GM21390 (cell line): ENCODE results near the gene RAB11B.
"Not testable (repeated sequence)": the region's sequence is repeated elsewhere in the genome, so short reads cannot be mapped to it uniquely, and the experiment has no call there.

Source experiments
- ATAC-seq: cut with Tn5 transposase; IDR thresholded peaks from one replicate; pipeline ENCODE4 v1.9.1; 2021; ENCODE audit not compliant: unreplicated experiment

RAB11B gene

GRCh38 chr19:8370176-8371010, 19.8 kb upstream of the RAB11B start:
- ATAC-seq = no peak

DNA sequence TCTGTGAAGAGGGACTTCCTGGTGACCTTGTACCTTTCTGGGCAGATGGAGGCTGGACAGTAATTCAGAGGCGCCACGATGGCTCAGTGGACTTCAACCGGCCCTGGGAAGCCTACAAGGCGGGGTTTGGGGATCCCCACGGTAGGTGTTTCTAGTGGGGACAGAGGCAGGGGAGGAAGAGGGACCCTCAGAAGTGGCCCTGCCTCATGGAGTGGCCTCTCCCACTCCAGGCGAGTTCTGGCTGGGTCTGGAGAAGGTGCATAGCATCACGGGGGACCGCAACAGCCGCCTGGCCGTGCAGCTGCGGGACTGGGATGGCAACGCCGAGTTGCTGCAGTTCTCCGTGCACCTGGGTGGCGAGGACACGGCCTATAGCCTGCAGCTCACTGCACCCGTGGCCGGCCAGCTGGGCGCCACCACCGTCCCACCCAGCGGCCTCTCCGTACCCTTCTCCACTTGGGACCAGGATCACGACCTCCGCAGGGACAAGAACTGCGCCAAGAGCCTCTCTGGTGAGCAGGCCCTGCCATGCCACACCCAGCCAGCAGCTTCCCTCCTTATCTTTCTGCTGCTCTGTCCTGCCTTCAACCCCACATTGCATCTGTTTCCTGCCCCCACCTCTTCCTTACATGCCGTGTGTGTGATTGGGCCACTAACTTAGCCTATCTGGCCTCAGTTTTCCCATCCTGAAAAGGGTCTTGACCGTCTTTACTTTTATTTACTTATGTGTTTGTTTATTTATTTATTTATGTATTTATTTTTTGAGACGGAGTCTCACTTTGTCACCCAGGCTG, 19.0 kb upstream of the RAB11B start:
- no peak for ATAC-seq

DNA sequence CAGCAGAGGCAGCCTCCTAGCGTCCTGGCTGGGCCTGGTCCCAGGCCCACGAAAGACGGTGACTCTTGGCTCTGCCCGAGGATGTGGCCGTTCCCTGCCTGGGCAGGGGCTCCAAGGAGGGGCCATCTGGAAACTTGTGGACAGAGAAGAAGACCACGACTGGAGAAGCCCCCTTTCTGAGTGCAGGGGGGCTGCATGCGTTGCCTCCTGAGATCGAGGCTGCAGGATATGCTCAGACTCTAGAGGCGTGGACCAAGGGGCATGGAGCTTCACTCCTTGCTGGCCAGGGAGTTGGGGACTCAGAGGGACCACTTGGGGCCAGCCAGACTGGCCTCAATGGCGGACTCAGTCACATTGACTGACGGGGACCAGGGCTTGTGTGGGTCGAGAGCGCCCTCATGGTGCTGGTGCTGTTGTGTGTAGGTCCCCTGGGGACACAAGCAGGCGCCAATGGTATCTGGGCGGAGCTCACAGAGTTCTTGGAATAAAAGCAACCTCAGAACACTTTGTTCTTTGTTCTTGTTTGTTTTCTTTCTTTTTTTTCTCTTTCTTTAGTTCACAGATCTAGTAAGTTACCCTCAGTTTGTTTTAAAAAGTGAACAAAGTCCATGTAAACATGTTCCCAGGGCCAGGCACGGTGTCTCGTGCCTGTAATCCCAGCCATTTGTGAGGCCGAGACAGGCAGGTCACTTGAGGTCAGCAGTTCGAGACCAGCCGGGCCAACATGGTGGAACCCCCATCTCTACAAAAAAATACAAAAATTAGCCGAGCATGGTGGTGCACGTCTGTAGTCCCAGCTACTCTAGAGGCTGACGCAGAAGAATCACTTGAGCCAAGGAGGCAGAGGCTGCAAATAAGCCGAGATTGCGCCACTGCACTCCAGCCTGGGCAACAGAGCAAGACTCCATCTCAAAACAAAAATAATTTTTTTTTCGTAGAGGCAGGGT, 16.0 kb upstream of the RAB11B start:
- no peak for ATAC-seq

DNA sequence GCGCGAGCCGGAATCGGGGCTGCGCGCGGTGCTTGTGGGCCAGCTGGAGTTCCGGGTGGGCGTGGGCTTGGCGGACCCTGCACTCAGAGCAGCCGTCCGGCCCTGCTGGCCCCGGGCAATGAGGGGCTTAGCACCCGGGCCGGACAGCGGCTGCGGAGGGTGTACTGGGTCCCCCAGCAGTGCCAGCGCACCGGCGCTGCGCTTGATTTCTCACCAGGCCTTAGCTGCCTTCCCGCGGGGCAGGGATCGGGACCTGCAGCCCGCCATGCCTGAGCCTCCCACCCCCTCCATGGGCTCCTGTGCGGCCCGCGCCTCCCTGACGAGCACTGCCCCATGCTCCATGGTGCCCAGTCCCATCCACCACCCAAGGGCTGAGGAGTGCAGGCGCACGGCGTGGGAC, 14.4 kb upstream of the RAB11B start:
- not testable (repeated sequence) for ATAC-seq

- not testable (repeated sequence) for ATAC-seq
Observed at GRCh38 chr19:8376373-8376974, 13.7 kb upstream of the RAB11B start.

- ATAC-seq = no peak
Observed at GRCh38 chr19:8377598-8377997, 12.6 kb upstream of the RAB11B start.

DNA sequence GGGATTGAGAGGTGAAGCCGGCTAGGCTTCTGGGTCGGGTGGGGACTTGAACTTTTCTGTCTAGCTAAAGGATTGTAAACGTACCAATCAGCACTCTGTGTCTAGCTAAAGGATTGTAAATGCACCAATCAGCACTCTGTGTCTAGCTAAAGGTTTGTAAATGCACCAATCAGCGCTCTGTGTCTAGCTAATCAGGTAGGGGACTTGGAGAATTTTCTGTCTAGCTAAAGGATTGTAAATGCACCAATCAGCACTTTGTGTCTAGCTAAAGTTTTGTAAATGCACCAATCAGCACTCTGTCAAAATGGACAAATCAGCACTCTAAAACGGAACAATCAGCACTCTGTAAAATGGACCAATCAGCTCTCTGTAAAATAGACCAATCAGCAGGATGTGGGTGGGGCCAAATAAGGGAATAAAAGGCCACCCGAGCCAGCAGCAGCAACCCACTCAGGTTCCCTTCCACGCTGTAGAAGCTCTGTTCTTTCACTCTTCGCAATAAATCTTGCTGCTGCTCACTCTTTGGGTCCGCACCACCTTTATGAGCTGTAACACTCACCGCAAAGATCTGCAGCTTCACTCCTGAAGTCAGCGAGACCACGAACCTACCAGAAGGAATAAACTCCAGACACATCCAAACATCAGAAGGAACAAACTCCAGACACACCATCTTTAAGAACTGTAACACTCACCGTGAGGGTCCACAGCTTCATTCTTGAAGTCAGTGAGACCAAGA, 10.8 kb upstream of the RAB11B start:
- not testable (repeated sequence) for ATAC-seq

DNA sequence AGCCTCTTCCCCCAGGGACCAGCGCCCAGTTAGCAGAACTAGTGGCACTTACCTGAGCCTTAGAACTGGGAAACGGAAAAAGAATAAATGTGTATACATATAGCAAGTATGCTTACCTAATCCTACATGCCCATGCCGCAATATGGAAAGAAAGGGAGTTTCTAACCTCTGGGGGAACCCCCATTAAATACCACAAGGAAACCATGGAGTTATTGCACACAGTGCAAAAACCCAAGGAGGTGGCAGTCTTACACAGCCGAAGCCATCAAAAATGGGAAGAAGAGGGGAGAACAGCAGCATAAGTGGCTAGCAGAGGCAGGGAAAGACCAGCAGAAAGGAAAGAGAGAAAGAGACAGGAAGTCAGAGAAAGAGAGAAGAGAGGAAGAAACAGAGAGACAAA, 5.6 kb upstream of the RAB11B start:
- not testable (repeated sequence) for ATAC-seq

DNA sequence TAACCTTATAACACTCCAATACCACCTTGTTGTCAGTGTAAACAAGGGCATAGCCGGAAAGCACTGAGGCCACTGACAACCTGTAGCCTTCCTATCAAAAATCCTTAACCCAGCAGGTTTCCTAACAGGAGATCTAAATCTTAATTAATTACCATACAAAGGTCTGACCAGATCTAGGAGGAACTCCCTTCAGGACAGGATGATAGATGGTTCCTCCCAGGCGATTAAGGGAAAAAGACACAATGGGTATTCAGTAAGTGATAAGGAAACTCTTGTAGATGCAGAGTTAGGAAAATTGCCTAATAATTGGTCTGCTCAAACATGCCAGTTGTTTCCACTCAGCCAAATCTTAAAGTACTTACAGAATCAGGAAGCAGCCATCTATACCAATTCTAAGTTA, 5.1 kb upstream of the RAB11B start:
- ATAC-seq = not testable (repeated sequence)

DNA sequence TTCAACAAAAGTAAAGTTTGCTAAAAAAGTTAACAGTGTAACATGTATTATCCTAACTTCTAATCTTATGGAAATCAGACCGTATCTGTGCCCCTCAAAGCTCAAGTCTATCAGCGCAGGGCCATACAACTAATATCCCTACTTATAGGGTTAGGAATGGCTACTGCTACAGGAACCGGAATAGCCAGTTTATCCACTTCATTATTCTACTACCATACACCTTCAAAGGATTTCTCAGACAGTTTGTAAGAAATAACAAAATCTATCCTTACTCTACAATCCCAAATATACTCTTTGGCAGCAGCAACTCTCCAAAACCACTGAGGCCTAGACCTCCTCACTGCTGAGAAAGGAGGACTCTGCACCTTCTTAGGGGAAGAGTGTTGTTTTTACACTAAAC, 4.6 kb upstream of the RAB11B start:
- ATAC-seq = not testable (repeated sequence)

DNA sequence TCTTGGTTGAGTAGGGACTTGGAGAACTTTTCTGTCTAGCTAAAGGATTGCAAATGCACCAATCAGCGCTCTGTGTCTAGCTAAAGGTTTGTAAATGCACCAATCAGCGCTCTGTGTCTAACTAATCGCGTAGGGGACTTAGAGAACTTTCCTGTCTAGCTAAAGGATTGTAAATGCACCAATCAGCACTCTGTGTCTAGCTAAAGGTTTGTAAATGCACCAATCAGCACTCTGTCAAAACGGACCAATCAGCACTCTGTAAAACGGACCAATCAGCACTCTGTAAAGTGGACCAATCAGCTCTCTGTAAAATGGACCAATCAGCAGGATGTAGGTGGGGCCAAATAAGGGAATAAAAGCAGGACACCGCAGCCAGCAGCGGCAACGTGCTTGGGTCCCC, 3.7 kb upstream of the RAB11B start:
- ATAC-seq = not testable (repeated sequence)

DNA sequence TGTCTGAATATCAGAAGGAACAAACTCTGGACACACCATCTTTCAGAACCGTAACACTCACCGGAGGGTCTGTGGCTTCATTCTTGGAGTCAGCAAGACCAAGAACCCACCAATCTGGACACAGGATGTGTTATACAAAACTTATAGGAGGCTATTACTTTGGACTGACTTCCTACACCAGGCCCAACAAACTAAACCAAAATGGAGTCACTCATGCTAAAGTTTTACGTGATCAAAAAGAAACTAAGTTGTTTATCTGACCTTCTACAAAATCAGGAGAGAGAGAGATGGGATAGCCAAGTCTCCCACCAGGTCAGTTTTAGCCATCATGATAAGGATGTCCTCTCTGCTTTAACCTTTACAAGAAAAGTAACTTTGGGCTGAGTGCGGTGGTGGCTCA, 3.2 kb upstream of the RAB11B start:
- ATAC-seq = no peak

- ATAC-seq = no peak
Observed at GRCh38 chr19:8387688-8388611, 2.2 kb upstream of the RAB11B start.

DNA sequence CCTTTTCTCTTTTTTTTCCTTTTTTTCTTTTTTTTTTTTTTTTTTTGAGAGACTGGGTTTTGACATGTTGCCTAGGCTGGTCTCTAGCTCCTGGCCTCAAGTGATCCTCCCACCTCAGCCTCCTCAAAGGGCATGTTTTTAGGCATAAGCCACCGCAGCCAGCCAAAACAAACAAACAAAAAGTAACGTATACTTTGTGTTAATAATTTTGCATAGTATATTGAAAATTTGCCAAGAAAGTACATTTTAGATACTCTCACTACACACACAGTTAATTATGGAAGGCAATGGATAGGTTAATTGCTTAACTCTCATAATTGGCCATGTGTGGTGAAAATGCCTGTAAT, 1.6 kb upstream of the RAB11B start:
- no peak for ATAC-seq

DNA sequence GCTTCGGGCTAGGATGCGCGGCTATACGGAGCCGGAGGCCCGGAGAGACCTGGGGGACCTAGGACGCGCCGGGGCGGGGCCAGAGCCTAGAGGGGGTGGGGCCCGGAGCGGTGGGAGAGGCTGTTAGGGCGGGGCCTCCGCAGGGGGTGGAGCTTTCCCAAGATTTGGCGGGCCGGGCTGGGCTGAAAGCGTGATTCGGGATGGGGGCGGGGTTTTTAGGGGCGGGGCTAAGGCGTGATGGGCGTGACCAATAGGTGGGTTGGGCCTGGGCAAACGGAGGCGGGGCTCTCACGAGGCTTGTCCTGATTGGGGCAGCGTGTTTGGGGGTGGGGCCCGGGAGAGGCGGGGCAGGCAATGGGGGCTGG, 439 bp downstream of the RAB11B start:
- peak; percentile 34 for ATAC-seq

DNA sequence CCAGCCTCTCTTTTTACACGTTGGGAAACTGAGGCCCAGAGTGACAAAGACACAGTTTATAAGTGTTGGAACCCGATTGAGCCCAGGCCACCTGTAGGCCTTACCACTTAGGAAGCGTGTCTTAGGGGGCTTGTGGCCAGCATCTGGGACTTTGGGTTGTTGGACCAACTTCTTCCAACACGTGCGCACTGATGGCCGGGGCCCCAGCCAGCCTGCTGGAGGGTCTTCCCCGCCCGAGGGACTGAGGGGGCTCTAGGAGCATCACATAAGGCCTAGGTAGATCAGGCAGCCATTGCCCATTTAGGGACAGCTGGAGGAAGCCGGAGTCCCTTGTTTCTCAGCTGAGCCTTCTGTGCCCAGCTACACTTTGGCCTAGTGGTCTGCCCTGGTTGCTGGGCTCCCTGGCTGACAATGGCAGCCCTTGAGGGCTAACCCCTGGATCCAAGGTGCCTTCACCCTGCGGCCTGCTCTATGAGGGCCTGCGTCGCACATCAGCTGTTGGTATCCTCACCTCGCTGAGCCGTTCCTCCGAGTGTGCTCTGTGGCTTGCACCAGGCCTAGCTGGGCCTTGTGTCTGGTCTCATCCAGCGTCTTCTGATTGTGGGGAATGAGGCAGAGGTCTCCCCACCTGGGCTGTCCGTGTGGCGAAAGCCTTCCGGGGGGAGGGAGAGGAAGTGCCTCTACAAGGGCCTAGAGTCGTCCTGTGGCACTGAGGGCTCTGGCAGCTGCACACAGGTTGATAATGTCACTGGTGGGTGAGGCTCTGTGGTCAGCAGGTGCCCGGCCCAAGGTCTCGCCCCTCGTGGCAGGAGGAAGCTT, 1.2 kb downstream of the RAB11B start:
- ATAC-seq = no peak

DNA sequence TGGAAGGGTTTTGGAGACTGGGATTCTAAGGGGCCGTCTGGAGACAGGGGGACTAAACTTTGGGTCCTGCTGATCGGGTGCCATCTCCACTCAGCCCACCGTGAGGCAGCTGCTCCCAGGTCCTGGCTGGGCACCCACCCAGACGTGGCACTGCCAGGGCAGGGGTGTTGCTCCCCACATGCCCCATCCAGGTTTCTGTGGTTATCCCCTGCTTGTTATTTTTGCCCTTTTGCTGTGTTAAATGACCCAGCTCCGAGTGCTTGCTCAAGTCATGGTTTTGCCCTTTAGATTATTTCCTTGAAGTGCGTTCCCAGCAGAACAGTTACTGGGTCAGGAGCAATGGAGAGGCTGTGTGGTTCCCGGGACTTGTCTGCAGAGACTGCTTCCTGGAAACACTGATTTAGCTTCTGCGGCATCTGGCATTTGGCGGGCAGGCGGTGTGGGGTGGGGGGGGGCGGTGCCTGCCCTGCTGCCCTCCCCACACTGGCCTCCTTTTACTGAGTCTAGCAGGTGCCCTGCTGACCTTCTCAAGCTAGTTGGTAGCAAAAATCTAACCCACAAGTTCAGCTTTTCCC, 1.9 kb downstream of the RAB11B start:
- no peak for ATAC-seq
